GM19463 (cell line): ENCODE measurements around the gene S100A5.
"Not testable (repeated sequence)": the region's sequence is repeated elsewhere in the genome, so short reads cannot be mapped to it uniquely, and the experiment has no call there.

Source experiments
- ATAC-seq: cut with Tn5 transposase; IDR thresholded peaks from one replicate; pipeline ENCODE4 v1.9.1; 2021; ENCODE audit warnings: mild to moderate bottlenecking, moderate library complexity; ENCODE audit not compliant: unreplicated experiment

Gene S100A5

DNA sequence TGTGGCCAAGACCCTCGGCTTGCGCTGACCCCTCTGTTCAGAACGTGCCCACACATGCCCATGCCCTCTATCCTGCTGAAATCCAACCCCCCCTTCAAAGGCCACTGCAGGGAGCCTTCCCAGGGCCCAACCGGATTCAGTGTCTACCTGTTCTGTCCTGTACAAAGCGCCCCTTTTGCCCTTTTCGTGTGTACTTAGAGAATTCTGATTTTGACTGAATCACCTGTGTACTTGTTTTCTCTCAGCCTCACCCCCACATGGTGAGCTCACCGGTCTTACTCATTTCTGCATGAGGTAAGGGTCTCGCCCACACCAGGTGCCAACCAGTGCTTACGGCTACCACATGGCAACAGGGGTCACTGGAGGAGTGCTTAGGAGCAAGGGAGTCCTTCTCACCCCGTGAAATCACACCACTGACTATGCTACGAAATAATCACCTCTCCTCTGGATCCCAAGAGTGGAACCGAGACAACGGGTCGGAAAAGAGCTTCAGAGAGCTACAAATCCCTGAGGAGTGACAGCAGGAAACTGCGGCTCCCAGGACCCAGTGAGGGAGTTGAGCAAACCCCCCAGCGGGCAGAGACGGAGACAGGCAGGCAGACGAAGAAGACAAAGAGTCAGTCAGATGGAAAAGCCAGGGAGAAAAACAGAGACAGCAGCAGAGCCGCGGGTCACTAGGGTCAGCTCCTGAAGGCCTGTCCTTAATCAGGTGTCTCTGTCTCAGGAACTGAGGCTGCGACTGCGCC lies 27.1 kb upstream of the S100A5 start:
- ATAC-seq, result no peak

DNA sequence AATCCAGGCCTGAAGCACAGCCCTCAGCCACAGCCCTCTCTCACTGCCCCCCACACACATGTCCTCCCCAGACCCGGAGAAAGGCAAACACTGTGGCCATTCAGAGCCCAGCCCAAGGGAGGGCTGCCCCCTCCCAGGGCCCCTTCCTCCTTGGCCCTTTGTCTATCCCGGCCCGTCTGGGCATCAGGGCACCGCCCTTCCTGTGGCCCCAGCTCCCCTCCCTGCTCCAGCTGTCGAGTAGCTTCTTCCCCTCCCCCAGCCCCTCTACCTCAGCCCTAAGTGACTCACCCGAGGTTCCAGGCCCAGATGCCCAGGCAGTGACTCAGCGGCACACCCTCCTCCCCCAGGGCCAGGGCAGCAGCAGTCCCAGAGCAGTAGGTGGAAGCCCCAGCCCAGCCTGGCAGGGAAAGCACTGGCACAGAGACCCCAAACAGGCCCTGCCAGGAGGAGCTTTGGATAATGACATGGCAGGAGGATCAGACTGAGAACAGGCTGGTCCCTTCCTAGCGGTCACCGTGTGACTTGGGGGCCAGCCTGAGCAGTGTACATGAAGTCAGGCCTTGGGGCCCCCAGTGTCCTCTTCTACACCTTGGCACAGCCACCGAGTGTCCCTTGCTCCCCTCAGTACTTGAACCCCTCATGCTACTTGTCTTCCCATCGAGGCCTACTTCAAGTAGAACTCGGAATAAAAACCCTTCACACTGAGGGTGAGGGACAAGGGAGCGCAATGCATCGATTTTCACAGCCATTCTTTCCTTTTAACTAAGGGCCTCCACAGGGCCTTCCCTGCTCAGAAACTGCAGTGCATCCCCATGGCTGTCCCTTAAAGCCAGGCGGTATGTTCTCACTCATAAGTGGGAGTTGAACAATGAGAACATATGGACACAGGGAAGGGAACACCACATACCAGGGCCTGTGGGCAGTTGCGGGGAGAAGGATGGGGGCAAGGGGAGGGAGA lies 26.0 kb upstream of the S100A5 start:
- ATAC-seq, result peak; percentile 66

DNA sequence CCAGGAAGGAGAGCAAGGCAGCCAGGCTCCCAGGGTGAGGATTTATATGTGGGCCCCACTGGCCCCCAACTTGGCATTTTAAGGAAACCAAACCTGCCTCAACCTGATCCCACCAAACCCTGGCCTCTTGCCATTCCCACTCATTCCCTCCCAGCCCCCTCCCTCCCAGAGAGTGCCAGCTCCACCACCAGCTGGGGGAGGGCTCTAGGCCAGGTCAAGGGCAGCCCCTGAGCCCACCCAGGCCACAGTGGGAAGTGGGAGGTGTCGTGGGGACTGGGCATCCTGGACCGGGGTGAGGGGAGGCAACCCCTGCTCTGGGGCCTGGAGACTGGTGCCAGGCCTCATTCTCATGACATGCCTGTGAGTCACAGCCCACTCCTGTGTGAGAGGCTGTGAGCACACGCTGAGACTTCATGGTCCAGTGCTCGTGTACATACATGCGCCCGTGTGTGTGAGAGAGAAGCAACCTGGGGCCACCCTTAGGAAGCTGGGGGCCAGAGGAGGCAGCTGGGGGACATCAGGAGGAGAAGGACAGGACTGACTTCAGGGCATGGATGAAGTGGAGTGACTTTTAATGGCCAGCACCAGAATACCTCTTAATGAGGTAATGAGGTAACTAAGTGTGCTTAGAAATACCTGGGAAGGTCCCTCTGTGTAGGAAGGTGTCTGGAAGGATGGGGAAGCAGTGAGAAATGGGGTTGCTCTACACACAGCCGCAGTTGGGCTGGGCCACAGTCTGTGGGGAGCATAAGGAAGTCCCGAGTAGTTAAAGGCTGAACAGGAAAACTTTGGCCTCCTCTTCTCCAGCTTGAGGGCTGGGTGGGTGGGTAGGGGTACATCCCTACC lies 25.0 kb upstream of the S100A5 start, which contains the start of gene S100A2:
Gene S100A2, minus strand, starts transcription at position 316 of the 846 bp plus-strand sequence. CDS start 1,967 bp downstream, outside the sequence.
- ATAC-seq, result peak; percentile 67

DNA sequence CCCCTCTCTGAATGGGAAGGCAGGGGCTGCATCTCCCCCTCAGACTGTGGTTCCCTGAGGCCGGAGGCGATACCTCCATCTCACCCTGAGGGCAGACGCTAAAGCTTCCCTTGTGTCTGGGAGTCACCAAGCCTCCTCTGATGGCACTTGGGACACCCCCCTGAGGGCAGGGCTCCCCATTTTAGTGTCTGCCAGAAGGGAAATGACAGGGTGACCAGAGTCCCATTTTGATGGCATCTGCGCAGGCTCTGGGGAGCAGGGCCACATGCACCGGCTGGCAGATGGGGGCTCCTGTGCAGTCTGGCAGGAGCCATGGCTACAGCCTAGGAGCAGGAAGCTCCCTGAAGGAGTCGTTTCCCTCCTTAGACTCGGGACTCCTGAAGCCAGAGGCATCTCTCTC lies 23.3 kb upstream of the S100A5 start:
- ATAC-seq, result no peak

DNA sequence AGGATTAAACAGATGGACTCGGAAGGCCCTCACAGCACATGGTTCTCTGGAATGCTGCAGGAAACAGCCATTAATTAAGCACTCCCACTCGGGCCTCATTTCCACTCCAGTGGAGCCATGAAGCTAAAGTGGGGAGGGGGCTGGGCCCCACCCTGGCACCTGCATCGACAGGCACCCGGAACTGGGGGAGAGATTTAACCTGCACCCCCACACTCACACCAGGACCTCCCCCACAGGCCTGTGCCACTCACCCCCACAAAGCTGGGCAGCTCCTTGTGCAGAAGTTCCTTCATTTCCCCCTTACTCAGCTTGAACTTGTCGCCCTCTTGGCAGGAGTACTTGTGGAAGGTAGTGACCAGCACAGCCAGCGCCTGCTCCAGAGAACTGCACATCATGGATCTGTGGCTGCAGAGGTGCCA lies 22.8 kb upstream of the S100A5 start:
- no peak for ATAC-seq

DNA sequence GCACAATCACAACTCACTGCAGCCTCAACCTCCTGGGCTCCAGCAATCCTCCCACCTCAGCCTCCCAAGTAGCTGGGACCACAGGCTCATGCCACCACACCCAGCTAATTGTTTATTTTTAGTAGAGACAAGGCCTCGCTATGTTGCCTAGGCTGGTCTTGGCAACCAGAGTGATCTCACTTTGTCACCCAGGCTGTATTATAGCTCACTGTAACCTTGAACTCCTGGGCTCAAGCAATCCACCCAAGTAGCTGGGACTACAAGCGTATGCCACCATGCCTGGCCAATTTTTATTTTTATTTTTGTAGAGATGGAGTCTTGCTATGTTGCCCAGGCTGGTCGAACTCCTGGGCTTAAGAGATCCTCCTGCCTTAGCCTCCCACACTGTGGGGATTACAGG lies 21.3 kb upstream of the S100A5 start:
- ATAC-seq, result not testable (repeated sequence)

DNA sequence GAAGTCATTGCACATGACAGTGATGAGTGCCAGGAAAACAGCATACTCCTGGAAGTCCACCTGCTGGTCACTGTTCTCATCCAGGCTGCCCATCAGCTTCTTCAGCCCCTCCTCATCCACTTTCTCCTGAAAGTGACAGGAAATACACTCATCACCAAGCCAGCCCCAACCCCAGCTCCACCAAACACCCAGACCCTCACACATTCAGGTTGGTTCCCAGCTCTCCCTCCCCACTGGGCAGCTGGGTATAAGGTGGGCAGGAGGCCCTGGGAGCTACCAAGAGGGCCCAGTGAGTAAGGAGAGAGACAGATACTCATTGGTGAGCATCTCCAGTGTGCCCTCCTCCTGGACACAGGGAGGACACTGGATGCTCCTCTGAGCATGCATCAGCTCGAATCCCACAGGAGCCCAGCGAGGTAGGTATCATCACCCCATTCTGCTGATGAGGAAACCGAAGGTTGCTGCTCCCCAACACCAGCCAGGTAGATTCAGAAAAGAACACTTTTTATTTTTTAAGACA lies 20.8 kb upstream of the S100A5 start:
- no peak for ATAC-seq

DNA sequence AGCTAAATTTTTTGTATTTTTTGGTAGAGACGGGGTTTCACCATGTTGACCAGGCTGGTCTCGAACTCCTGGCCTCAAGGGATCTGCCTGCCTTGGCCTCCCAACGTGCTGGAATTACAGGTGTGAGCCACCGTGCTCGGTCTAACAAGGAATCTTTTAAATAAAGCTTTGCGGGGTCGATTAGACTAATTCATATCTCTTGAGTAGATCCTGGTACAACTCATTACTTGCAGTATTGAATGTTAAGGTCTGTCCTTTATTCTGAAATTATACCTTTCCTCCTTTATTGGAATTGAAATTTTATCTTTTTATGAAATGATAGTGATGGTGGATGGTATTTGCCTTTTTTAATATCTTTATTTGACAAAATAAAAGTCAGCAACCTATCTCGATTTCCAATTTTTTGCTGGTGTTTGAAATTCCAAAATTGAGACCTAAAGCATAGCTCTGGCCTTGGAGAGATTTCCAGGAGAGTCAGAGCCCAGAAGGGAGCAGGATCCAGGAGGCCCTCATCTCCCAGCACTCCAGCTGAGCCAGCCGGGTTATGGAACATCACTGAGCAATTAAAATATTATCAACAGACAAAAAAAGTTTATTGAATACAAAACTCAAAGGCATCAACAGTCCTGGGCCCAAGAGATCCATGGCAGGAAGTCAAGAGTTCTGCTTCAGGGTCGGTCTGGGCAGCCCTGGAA lies 20.2 kb upstream of the S100A5 start:
- ATAC-seq, result no peak

DNA sequence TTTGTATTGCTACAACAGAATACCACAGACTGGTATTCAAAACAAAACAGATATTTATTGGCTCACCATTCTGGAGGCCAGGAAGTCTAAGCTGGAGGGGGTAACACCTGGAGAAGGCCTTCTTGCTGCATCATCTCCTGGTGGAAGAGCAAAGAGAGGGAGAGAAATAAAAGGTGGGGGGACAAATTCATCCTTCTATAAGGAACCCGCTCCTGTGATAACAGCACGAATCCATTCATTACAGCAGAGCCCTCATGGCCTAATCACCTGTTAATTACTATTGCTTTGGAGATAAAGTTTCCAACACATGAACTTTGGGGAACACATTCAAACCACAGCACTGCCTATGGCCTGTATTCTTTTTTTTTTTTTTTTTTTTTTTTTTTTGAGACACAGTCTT lies 19.5 kb upstream of the S100A5 start:
- no peak for ATAC-seq

DNA sequence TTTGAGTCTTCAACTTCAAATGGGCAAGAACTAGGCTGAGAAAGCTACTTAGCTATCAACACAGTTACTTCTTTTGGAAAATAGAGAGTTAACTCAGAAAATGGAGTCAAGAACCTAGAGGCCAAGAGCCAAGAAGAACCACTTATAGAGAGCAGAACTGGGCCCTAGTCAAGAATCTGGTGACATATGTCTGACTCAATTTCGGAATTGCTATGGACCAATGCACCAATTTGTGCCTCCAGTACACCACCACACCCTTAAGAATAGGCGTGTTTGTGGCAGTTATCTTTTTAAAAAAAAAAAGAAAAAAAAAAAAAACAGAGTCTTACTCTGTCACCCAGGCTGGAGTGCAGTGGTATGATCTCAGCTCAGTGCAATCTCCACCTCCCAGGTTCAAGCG lies 17.1 kb upstream of the S100A5 start:
- no peak for ATAC-seq

DNA sequence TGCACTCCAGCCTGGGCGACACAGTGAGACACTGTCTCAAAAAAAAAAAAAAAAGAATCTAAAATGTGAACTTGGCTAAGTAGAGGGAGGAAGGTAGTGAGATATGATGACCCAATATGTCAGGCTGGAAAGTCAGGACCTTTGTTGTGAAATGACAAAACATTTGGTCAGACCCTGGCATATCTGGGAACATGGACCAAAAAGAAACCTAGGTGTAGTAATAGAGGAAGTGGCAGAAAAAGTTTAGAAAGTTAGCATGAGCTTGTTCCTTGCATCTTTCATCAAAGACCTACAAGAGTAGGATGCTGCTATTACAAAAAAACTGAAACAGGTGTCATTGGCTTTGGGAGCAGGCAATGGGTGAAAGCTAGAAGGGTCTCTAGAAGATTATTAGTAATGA lies 15.6 kb upstream of the S100A5 start:
- no peak for ATAC-seq

DNA sequence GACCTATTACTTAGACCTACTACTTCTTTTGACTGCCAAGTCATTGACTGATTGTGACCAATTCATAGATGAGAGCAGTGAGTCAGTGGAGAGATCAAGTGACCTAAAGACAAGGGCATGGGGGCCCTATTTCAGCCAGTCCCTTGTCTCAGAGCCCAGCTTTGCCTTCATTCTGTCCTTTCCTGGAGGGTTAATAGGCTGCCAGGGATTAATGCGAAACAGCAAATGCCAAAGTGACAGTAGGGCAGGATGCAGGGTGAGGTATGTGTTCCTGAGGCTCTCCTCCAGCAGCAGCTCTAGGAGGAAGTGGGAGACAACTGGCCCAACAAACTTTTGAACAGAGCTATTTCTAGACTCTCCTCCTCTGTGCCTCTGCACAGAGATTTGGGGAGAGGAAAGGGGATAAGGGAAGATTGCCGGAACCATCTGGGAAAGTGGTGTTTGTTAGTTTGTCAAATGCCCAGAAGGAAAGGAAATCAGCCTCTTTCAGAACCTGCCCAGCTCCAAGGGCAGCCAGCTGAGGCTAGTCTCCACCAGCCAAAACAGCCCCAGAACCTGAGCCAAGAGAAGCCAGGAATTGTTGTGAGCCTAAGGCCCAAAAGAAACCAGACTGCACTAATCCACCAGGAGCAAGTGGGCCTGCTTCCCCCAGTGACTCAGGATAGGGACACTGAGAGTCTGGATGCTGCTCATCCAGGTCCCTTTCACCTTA lies 13.3 kb upstream of the S100A5 start:
- no peak for ATAC-seq

DNA sequence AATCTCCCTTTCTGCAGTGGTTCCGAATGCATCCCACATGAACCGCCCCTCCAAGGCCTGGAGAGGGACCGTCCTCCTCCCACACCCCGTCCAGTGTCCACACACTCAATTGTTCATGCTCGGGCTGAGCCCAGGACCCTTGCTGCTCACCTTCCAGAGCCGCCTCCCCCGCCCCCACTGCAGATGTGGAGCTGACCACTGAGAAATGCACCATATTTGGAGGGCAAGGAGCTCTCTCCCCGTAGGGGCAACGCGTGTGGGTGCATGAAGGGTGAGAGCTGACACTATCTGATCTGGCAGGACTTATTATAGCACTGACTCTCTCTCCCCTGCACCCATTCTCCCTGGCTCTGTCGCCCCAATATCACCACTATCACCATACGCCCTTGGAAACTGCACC lies 12.4 kb upstream of the S100A5 start:
- ATAC-seq, result no peak

DNA sequence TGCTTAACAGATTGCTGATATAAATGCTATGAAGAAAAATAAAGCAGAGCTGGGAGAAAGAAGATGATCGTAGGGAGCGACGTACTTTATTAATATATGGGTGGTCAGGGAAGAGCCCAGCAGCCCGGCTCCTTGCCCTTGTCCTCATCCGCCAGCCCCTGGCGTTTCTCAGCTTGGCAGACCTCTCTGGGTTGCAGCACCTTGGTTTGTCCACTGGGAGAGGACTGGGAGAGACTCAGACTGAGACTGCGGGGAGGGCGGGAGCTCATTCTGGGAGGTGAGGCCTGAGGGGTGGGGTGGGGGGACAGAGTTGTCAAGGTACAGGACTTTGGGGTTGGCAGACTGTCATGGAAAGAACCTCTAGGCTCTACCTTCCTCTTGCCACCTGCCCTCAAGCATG lies 11.6 kb upstream of the S100A5 start:
- ATAC-seq, result no peak

DNA sequence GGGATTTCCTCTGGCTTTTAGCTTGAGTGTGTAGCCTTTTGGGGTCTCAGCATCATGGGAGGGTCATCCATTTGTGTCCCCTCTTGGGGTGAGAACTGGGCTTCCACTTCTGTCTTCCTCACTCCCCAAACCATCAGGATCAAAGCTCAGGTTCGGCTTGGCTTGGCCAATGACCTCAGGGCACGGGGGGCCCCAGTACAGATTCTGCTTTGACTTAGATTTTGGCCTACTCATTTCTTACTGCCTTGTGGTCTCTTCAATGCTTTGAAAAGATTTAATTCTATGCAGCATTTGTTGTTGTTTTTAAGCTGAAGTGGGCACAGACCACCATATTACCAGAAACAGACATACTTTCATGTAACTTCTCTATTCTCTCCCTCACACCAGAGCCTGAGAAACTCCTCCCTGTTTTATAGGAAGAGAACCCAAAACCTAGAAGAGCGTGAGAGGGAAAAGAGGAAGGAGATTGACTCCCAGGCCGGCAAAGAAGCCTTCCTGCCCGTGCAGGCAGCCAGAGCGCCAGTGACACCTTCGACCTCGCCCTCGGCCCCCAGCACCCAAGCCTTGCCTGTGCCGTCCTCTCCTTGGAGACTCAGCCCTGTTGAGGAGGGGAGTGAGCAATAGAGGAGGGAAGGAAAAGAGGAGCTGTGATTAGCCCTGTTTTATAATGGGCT lies 10.2 kb upstream of the S100A5 start:
- no peak for ATAC-seq

DNA sequence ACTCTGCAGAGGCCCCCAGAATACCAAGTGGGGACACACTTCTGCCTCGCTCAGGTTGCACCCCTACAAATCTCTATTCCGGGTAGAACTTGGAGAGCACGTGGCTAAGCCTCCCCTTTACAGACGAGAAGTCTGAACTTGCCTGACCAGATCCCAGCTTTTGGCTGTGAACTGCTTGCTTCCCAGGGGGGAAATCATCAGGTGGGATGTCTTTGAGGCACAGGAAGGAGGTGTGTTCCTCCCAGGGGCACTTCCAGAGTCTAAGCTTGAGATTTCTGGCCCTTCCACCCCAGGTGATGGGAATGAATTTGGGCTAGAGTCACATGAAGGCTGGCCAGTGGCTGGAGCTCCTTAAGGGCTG lies 9.6 kb upstream of the S100A5 start:
- no peak for ATAC-seq

DNA sequence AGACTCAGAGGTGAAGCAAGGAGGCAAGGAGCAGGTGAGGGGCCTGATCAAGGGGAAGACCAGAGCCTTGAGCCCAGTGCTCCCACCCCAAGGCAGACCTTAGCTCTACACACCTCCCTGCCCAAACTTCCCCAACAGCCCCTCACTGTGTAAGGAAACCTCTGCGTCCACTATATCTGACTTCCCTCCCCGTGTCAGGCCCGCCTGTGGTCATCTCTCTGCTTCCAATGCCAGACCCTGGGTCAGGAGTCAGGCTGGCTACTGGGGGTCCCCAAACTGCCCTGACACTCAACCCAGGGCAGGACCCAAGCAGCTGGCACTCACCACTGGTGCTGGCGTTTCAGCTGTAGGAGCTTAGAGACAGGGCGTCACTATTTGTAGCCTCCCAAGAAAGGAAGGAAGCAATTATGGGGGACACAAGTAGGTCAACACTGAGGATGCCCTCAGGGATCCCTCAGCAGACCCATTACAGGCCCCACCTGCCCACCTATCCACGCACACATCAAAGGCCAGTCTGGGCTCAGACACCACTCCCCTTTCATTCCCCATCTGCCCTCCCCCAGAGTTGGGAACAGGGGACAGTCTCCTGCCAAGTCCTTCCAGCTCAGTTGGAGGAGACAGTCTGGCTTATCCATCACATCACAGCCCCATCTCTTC lies 9.1 kb upstream of the S100A5 start:
- no peak for ATAC-seq
